Lung (tissue), 12 donors: ENCODE data around the gene CASR. TPM values are rescaled to one million over a fixed set of nuclear protein-coding genes. Genes with fewer than 3 reads are reported as not detected.
A peak's percentile ranks its signal among the peaks of the same experiment; 100 is the strongest.

Experiments
- ATAC-seq: fragments of 200-7000 bp; cut with Tn5 transposase; one replicate; pipeline ENCODE4 v1.9.1; 2020; ENCODE audit warnings: moderate number of reproducible peaks; ENCODE audit not compliant: insufficient read depth, low FRiP score
- DNase-seq, 3 donors: peaks; one replicate each; pipeline ENCODE4 v3.0.0-alpha.2; 2013 to 2017
- H3K27ac ChIP-seq, 2 donors: one replicate each; pipeline ENCODE4 v1.5.1; 2013; ENCODE audit warnings: mild to moderate bottlenecking in 2 of 2, moderate library complexity in 2 of 2, control low read depth in 1 of 2, inconsistent platforms in 1 of 2, low read depth in 1 of 2, low read length in 1 of 2
- H3K27me3 ChIP-seq, 3 donors: one replicate each; pipeline ENCODE4 v1.5.1; 2013; ENCODE audit warnings: low read length in 2 of 3; ENCODE audit not compliant: control insufficient read depth in 3 of 3, insufficient read depth in 3 of 3
- H3K36me3 ChIP-seq, 4 donors: one replicate each; pipeline ENCODE4 v1.5.1; 2013; ENCODE audit warnings: low read length in 4 of 4, mild to moderate bottlenecking in 1 of 4, moderate library complexity in 1 of 4; ENCODE audit not compliant: control insufficient read depth in 4 of 4, insufficient read depth in 4 of 4
- H3K4me1 ChIP-seq, 5 donors: one replicate each; pipeline ENCODE4 v1.5.1; 2013; ENCODE audit warnings: low read length in 5 of 5, mild to moderate bottlenecking in 2 of 5, moderate library complexity in 1 of 5; ENCODE audit not compliant: control insufficient read depth in 5 of 5, insufficient read depth in 5 of 5
- H3K4me3 ChIP-seq: one replicate; pipeline ENCODE4 v1.5.1; 2013; ENCODE audit warnings: mild to moderate bottlenecking, control low read depth, moderate library complexity
- H3K9ac ChIP-seq, 2 donors: one replicate each; pipeline ENCODE4 v1.5.1; 2013; ENCODE audit warnings: low read length in 2 of 2, control low read depth in 1 of 2; ENCODE audit not compliant: insufficient read depth in 1 of 2
- H3K9me3 ChIP-seq, 4 donors: one replicate each; pipeline ENCODE4 v1.5.1; 2013; ENCODE audit warnings: low read length in 3 of 4, mild to moderate bottlenecking in 1 of 4, moderate library complexity in 1 of 4; ENCODE audit not compliant: control insufficient read depth in 4 of 4, insufficient read depth in 3 of 4
- CTCF ChIP-seq: IDR thresholded peaks from 2 replicates; pipeline ENCODE4 v1.5.1; 2012; ENCODE audit warnings: mild to moderate bottlenecking; ENCODE audit errors: control extremely low read depth, extremely low read depth
- WGBS, 2 donors: extraction: QIAGEN DNeasy Blood & Tissue Kit; methylation state at CpG; one replicate each; pipeline ENCODE4 v1.1.7; 2013; 5-methylcytosine and 5-hydroxymethylcytosine counted together
- polyA plus RNA-seq, 2 donors: library from polyadenylated mRNA; stranded (reverse); fragments of 200-250 nt; gene quantifications; one replicate each; pipeline ENCODE4 v1.2.1, GENCODE V29; 2013
- total RNA-seq, 2 donors: library from RNA; depleted of rRNA in 1 of 2; stranded (reverse); fragments of >200 nt in 1 of 2; gene quantifications; one replicate each; pipeline ENCODE4 v1.2.1, GENCODE V29; 2014 to 2021
- donor health status: control.
- donor health status: control.
- donor health status: Bipolar disorder and iron deficiency.
- donor health status: healthy.
- donor health status: DM: yes; HTN: yes; CAD: no.

Gene CASR
- total and polyA plus RNA-seq, 4 donors, result 0.02 to 0.40 (median 0.02) TPM; not detected in 1

- 80 to 91% methylated on average over 1 of the region's 1 CpG for WGBS, 2 donors
- Histone ChIP-seq H3K36me3 (no peaks in the 10 kb centered on the region), H3K27me3 (no peaks in the 10 kb centered on the region), H3K9ac (no peak overlapping the region), H3K4me1 (no peaks in the 10 kb centered on the region), H3K9me3 (no peaks in the 10 kb centered on the region), H3K4me3 (no peak overlapping the region), H3K27ac (no peak overlapping the region)
- DNase-seq (peak; percentile 57 to 74 (median 60)), ATAC-seq (no peak)
- TF ChIP-seq CTCF, result no peak
Observed at GRCh38 chr3:122217901-122218300, 34.4 kb downstream of the CASR start.

GRCh38 chr3:122219242-122219872 is 35.9 kb downstream of the CASR start:
- H3K27me3 ChIP-seq, result no peaks in the 10 kb centered on the region
- H3K27ac ChIP-seq, result no peak overlapping the region
- no peaks in the 10 kb centered on the region for H3K36me3 ChIP-seq
- H3K9ac ChIP-seq, result no peak overlapping the region
- no peak for TF ChIP-seq CTCF
- no peak for DNase-seq
- no peak overlapping the region for H3K4me3 ChIP-seq
- no peaks in the 10 kb centered on the region for H3K4me1 ChIP-seq
- WGBS, 2 donors, result 89 to 91% methylated on average over 1 of the region's 1 CpG
- peaks cover 0 to 3% (median 0%) of the 10 kb centered on the region in 4 donors for H3K9me3 ChIP-seq
- ATAC-seq, result no peak

- H3K4me3 ChIP-seq, result no peak overlapping the region
- peaks cover 0 to 3% (median 0%) of the 10 kb centered on the region in 3 donors for H3K27me3 ChIP-seq
- no peak for DNase-seq
- ATAC-seq, result no peak
- TF ChIP-seq CTCF, result no peak
- H3K27ac ChIP-seq, result no peak overlapping the region
- H3K9me3 ChIP-seq, result peaks cover 0 to 3% (median 2%) of the 10 kb centered on the region in 4 donors
- WGBS, 2 donors, result 95 to 97% methylated on average over 20 to 23 of the region's 23 CpGs
- H3K9ac ChIP-seq, result no peak overlapping the region
- H3K36me3 ChIP-seq, result no peaks in the 10 kb centered on the region
- H3K4me1 ChIP-seq, result no peaks in the 10 kb centered on the region
Observed at GRCh38 chr3:122227036-122227781, 43.7 kb downstream of the CASR start.
